Psoas muscle (tissue), 8 donors: ENCODE results near the gene PHLPP1. TPM values are rescaled to one million over a fixed set of nuclear protein-coding genes. Genes with fewer than 3 reads are reported as not detected.

Experiments
- ATAC-seq, 4 donors: fragments of 200-7000 bp; cut with Tn5 transposase; one replicate each; pipeline ENCODE4 v1.9.1; 2020; ENCODE audit warnings: moderate library complexity in 3 of 4, mild to moderate bottlenecking in 2 of 4
- DNase-seq, 2 donors: peaks; one replicate each; pipeline ENCODE4 v3.0.0-alpha.2; 2020
- H3K27ac ChIP-seq: fragments of 200-600 bp; one replicate; pipeline ENCODE4 v1.8.0; 2022
- H3K27me3 ChIP-seq, 3 donors: fragments of 200-600 bp in 1 of 3; one replicate each; pipeline versions ENCODE4 v1.6.1 to v1.8.0; 2013 to 2022; ENCODE audit warnings: low read length in 2 of 3, mild to moderate bottlenecking in 2 of 3, moderate library complexity in 1 of 3; ENCODE audit not compliant: insufficient read depth in 3 of 3
- H3K36me3 ChIP-seq, 2 donors: fragments of 200-600 bp in 1 of 2; one replicate each; pipeline versions ENCODE4 v1.6.1 to v1.8.0; 2013 to 2022; ENCODE audit warnings: low read depth in 1 of 2, mild to moderate bottlenecking in 1 of 2, moderate library complexity in 1 of 2; ENCODE audit not compliant: insufficient read depth in 1 of 2
- H3K4me1 ChIP-seq: fragments of 200-600 bp; one replicate; pipeline ENCODE4 v1.8.0; 2022
- H3K4me3 ChIP-seq: fragments of 200-600 bp; one replicate; pipeline ENCODE4 v1.8.0; 2022; ENCODE audit warnings: mild to moderate bottlenecking
- H3K9me3 ChIP-seq: fragments of 200-600 bp; one replicate; pipeline ENCODE4 v1.8.0; 2022
- WGBS, 3 donors: extraction: QIAGEN DNeasy Blood & Tissue Kit; methylation state at CpG; one replicate each; pipeline versions ENCODE4 v1.1.6 to v1.1.7; 2013; 5-methylcytosine and 5-hydroxymethylcytosine counted together
- intact Hi-C, 2 donors: fragments of 100-400 bp; cut with DNase I; formaldehyde crosslinking; loops; one replicate each; pipeline versions ENCODE4 v1.11.0 to v1.14.2; 2022
- polyA plus RNA-seq, 3 donors: library from polyadenylated mRNA; stranded (reverse); fragments of 200-250 nt; gene quantifications; one replicate each; pipeline ENCODE4 v1.2.3, GENCODE V29; 2013
- total RNA-seq, 4 donors: library from RNA; stranded (reverse); fragmentation: NEBNext Ultra II Directional in 2 of 4; extraction: Animal tissue kit (Norgen Biotek cat#: 25700) in 2 of 4; gene quantifications; one replicate each; pipeline versions ENCODE4 v1.2.1 to v1.2.4, GENCODE V29; 2021 to 2023
- TF ChIP-seq, protein P1 (sequence below): fragments of 200-600 bp; IDR thresholded peaks from one replicate; pipeline ENCODE4 v1.8.0; 2022; ENCODE audit warnings: antibody characterized with exemption
- donor health status: healthy with polysubstance abuse.
- donor health status: DM: no; HTN: no; CAD: no; lungs with moderate emphysema.
- donor health status: Bipolar disorder and iron deficiency.
- donor health status: healthy.
- donor health status: DM: yes; HTN: yes; CAD: no.
- donor health status: DM: no; HTN: no; CAD: no.
- donor health status: DM: no; HTN: no; CAD: no.
- donor health status: DM: yes; HTN: yes; CAD: no.

Gene PHLPP1
- total and polyA plus RNA-seq, 7 donors, result 0.79 to 6.4 (median 3.5) TPM

DNA sequence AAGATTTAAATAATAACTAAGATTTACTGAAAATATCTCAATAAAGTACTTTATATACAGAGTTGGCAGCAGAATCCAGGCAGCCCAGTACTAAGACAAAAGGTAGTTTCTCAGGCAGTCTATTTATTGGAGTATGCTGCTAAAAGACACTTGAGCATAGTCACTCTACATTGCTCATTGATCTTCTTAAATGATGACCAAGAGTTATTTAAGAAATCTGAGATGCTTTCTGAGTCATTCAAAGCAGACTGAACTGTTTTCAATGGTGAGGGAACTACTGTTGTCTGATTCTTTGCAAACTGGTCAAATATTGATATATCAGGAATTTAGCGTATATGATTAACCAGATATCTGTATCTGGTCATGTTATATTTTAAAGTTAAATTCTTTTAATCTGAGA, 133.6 kb downstream of the PHLPP1 start:
- H3K27ac ChIP-seq, result no peak overlapping the region
- no peaks in the 10 kb centered on the region for H3K27me3 ChIP-seq
- no peaks in the 10 kb centered on the region for H3K9me3 ChIP-seq
- no peaks in the 10 kb centered on the region for H3K4me1 ChIP-seq
- TF ChIP-seq, protein P1, sequence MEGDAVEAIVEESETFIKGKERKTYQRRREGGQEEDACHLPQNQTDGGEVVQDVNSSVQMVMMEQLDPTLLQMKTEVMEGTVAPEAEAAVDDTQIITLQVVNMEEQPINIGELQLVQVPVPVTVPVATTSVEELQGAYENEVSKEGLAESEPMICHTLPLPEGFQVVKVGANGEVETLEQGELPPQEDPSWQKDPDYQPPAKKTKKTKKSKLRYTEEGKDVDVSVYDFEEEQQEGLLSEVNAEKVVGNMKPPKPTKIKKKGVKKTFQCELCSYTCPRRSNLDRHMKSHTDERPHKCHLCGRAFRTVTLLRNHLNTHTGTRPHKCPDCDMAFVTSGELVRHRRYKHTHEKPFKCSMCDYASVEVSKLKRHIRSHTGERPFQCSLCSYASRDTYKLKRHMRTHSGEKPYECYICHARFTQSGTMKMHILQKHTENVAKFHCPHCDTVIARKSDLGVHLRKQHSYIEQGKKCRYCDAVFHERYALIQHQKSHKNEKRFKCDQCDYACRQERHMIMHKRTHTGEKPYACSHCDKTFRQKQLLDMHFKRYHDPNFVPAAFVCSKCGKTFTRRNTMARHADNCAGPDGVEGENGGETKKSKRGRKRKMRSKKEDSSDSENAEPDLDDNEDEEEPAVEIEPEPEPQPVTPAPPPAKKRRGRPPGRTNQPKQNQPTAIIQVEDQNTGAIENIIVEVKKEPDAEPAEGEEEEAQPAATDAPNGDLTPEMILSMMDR, result no peak
- H3K4me3 ChIP-seq, result no peak overlapping the region
- ATAC-seq (no peak), DNase-seq (no peak)
- H3K36me3 ChIP-seq, result no peaks in the 10 kb centered on the region
- intact Hi-C loops, result no loop called here
- 97 to 100% (median 99%) methylated on average over 1 of the region's 1 CpG for WGBS, 3 donors

GRCh38 chr18:62850619-62851306, 135.4 kb downstream of the PHLPP1 start:
- ATAC-seq (no peak), DNase-seq (no peak)
- no peaks in the 10 kb centered on the region for H3K9me3 ChIP-seq
- 70 to 73% (median 72%) methylated on average over 7 of the region's 7 CpGs for WGBS, 3 donors
- H3K4me3 ChIP-seq, result no peak overlapping the region
- TF ChIP-seq, protein P1, result no peak
- H3K4me1 ChIP-seq, result no peaks in the 10 kb centered on the region
- H3K27me3 ChIP-seq, result no peaks in the 10 kb centered on the region
- intact Hi-C loops, result no loop called here
- no peak overlapping the region for H3K27ac ChIP-seq
- no peaks in the 10 kb centered on the region for H3K36me3 ChIP-seq

DNA sequence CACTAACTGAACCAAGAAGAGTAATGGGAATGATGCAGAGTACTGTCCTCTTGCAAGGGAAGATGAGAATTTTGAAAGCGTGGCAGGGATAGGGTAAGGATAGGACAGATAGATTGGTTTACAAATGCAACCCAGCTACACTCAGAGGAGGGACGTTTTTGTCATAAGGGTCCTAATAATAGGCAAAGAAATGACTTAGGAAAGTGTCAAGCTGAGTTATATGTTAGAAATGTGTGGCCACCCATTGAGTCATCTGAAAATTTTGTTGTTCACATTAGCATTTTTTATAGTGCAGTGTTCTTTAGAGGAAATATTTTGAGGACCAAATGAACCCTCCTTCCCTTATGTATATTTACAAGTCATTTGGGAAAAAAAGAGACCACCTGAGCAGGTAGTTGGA, 137.5 kb downstream of the PHLPP1 start:
- DNase-seq (no peak), ATAC-seq (no peak)
- no peaks in the 10 kb centered on the region for H3K4me1 ChIP-seq
- TF ChIP-seq, protein P1, result no peak
- H3K36me3 ChIP-seq, result no peaks in the 10 kb centered on the region
- no peak overlapping the region for H3K27ac ChIP-seq
- no peaks in the 10 kb centered on the region for H3K27me3 ChIP-seq
- H3K4me3 ChIP-seq, result no peak overlapping the region
- intact Hi-C loops, result no loop called here
- WGBS, 3 donors, result 70 to 81% (median 75%) methylated on average over 2 of the region's 2 CpGs
- no peaks in the 10 kb centered on the region for H3K9me3 ChIP-seq

GRCh38 chr18:62856294-62856693, 141.0 kb downstream of the PHLPP1 start:
- H3K4me3 ChIP-seq, result no peak overlapping the region
- no peaks in the 10 kb centered on the region for H3K36me3 ChIP-seq
- no peaks in the 10 kb centered on the region for H3K27me3 ChIP-seq
- 97 to 98% (median 98%) methylated on average over 7 of the region's 7 CpGs for WGBS, 3 donors
- intact Hi-C loops, result no loop called here
- no peaks in the 10 kb centered on the region for H3K4me1 ChIP-seq
- no peaks in the 10 kb centered on the region for H3K9me3 ChIP-seq
- TF ChIP-seq, protein P1, result no peak
- H3K27ac ChIP-seq, result no peak overlapping the region
- DNase-seq (no peak), ATAC-seq (no peak)
